Activated T-cell treated with anti-CD3 and anti-CD28 coated beads for 48 hours (primary cell): ENCODE data around the gene GLDN.
"Not testable (repeated sequence)": the region's sequence is repeated elsewhere in the genome, so short reads cannot be mapped to it uniquely, and the experiment has no call there.

Experiments
- DNase-seq: peaks from one replicate; pipeline ENCODE4 v3.0.0-alpha.2; 2020; ENCODE audit warnings: low read depth

GLDN gene

GRCh38 chr15:51446029-51446744, 104.7 kb downstream of the GLDN start:
- DNase-seq = not testable (repeated sequence)

- DNase-seq = no peak
Measured at GRCh38 chr15:51447855-51448621, 106.6 kb downstream of the GLDN start.

- no peak for DNase-seq
Measured at GRCh38 chr15:51448622-51449399, 107.4 kb downstream of the GLDN start.

- DNase-seq = no peak
Measured at GRCh38 chr15:51450001-51450400, 108.5 kb downstream of the GLDN start.
